Hepatocyte (in vitro differentiated cells): ENCODE measurements around the gene RUFY3. TPM values are rescaled to one million over a fixed set of nuclear protein-coding genes. Genes with fewer than 3 reads are reported as not detected.

ENCODE experiments used
- DNase-seq: peaks from one replicate; pipeline ENCODE4 v3.0.0-alpha.2; 2016; ENCODE audit warnings: low spot score
- H2AFZ ChIP-seq: fragments of 200-600 bp; sonication (generic); 2 replicates; pipeline ENCODE4 v1.6.0; 2016; ENCODE audit warnings: antibody characterized with exemption, mild to moderate bottlenecking
- H3K27ac ChIP-seq: fragments of 200-600 bp; sonication (generic); 2 replicates; pipeline ENCODE4 v1.5.1; 2016; ENCODE audit warnings: mild to moderate bottlenecking
- H3K27me3 ChIP-seq: fragments of 200-600 bp; sonication (generic); 2 replicates; pipeline ENCODE4 v1.6.1; 2016
- H3K36me3 ChIP-seq: fragments of 200-600 bp; sonication (generic); replicated peaks from 2 replicates; pipeline ENCODE4 v1.5.1; 2016; ENCODE audit warnings: low read depth; ENCODE audit not compliant: insufficient read depth
- H3K4me1 ChIP-seq: fragments of 200-600 bp; sonication (generic); 2 replicates; pipeline ENCODE4 v1.5.1; 2016; ENCODE audit warnings: mild to moderate bottlenecking, moderate library complexity; ENCODE audit not compliant: insufficient read depth
- H3K4me2 ChIP-seq: fragments of 200-600 bp; sonication (generic); 2 replicates; pipeline ENCODE4 v1.6.0; 2016
- H3K4me3 ChIP-seq: fragments of 200-600 bp; sonication (generic); 2 replicates; pipeline ENCODE4 v1.5.1; 2016; ENCODE audit warnings: mild to moderate bottlenecking
- H3K79me2 ChIP-seq: fragments of 200-600 bp; sonication (generic); 2 replicates; pipeline ENCODE4 v1.6.0; 2017; ENCODE audit warnings: mild to moderate bottlenecking
- H3K9me2 ChIP-seq: fragments of 200-600 bp; sonication (generic); replicated peaks from 2 replicates; pipeline ENCODE4 v1.6.0; 2017; ENCODE audit warnings: mild to moderate bottlenecking; ENCODE audit not compliant: insufficient read depth
- H3K9me3 ChIP-seq: fragments of 200-600 bp; sonication (generic); 2 replicates; pipeline ENCODE4 v1.5.1; 2016; ENCODE audit warnings: low read depth, mild to moderate bottlenecking
- H4K20me1 ChIP-seq: fragments of 200-600 bp; sonication (generic); 2 replicates; pipeline ENCODE4 v1.6.0; 2016; ENCODE audit warnings: mild to moderate bottlenecking; ENCODE audit not compliant: insufficient read depth, poor library complexity, severe bottlenecking
- CTCF ChIP-seq: fragments of 200-600 bp; sonication (generic); IDR thresholded peaks from 2 replicates; pipeline ENCODE4 v1.5.1; 2016; ENCODE audit warnings: antibody characterized with exemption, mild to moderate bottlenecking; ENCODE audit not compliant: poor library complexity
- EZH2 ChIP-seq: fragments of 200-600 bp; sonication (generic); IDR thresholded peaks from 2 replicates; pipeline ENCODE4 v1.6.1; 2016; ENCODE audit warnings: antibody characterized with exemption, mild to moderate bottlenecking, borderline replicate concordance
- EZH2phosphoT487 ChIP-seq: fragments of 200-600 bp; sonication (generic); IDR thresholded peaks from one replicate; pipeline ENCODE4 v1.6.1; 2018; ENCODE audit warnings: antibody characterized with exemption, mild to moderate bottlenecking, low read depth, moderate library complexity; ENCODE audit not compliant: unreplicated experiment, severe bottlenecking
- WGBS: methylation state at CpG from one replicate; pipeline ENCODE4 v1.1.6; 2016; ENCODE audit warnings: low lambda C conversion rate; ENCODE audit errors: missing lambda C conversion rate; 5-methylcytosine and 5-hydroxymethylcytosine counted together
- polyA plus RNA-seq: library from polyadenylated mRNA; unstranded; fragments of >200 nt; fragmentation: Nextera tagmentation; extraction: Ambion mirVana; gene quantifications from 2 replicates; pipeline ENCODE4 v1.2.1, GENCODE V29; 2016
- total RNA-seq: library from RNA; depleted of rRNA; stranded (reverse); fragments of >200 nt; gene quantifications from 2 replicates; pipeline ENCODE4 v1.2.3, GENCODE V29; 2014

RUFY3 gene
- total and polyA plus RNA-seq, 2 experiments from 2014 or later: 22.2 to 40.1 TPM

- Histone ChIP-seq H3K4me2 (no peak overlapping the region), H3K4me1 (no peaks in the 10 kb centered on the region), H3K36me3 (no peaks in the 10 kb centered on the region), H2AFZ (no peak overlapping the region), H3K27me3 (no peaks in the 10 kb centered on the region), H4K20me1 (no peaks in the 10 kb centered on the region), H3K27ac (no peak overlapping the region), H3K4me3 (no peak overlapping the region), H3K9me2 (no peaks in the 10 kb centered on the region), H3K79me2 (peaks cover 63% of the 10 kb centered on the region), H3K9me3 (no peaks in the 10 kb centered on the region)
- TF ChIP-seq EZH2: no peak
- no peak for TF ChIP-seq CTCF
- TF ChIP-seq EZH2phosphoT487: no peak
- WGBS: 94% methylated on average over 1 of the region's 1 CpG
- no peak for DNase-seq
Measured at GRCh38 chr4:70760662-70761061, 38.9 kb downstream of the RUFY3 start.

GRCh38 chr4:70761276-70761816, 39.6 kb downstream of the RUFY3 start:
- 91% methylated on average over 3 of the region's 3 CpGs for WGBS
- no peaks in the 10 kb centered on the region for H3K27me3 ChIP-seq
- H3K4me3 ChIP-seq: no peak overlapping the region
- H3K9me2 ChIP-seq: no peaks in the 10 kb centered on the region
- H3K4me2 ChIP-seq: no peak overlapping the region
- H3K9me3 ChIP-seq: no peaks in the 10 kb centered on the region
- TF ChIP-seq EZH2phosphoT487: no peak
- TF ChIP-seq CTCF: no peak
- H3K36me3 ChIP-seq: no peaks in the 10 kb centered on the region
- peaks cover 56% of the 10 kb centered on the region for H3K79me2 ChIP-seq
- H4K20me1 ChIP-seq: no peaks in the 10 kb centered on the region
- DNase-seq: no peak
- H3K27ac ChIP-seq: no peak overlapping the region
- no peak overlapping the region for H2AFZ ChIP-seq
- no peaks in the 10 kb centered on the region for H3K4me1 ChIP-seq

GRCh38 chr4:70765368-70765767, 43.6 kb downstream of the RUFY3 start:
- Histone ChIP-seq H2AFZ (no peak overlapping the region), H3K4me1 (no peaks in the 10 kb centered on the region), H3K9me3 (no peaks in the 10 kb centered on the region), H3K27me3 (no peaks in the 10 kb centered on the region), H3K9me2 (no peaks in the 10 kb centered on the region), H4K20me1 (no peaks in the 10 kb centered on the region), H3K27ac (no peak overlapping the region), H3K36me3 (no peaks in the 10 kb centered on the region), H3K79me2 (peaks cover 24% of the 10 kb centered on the region), H3K4me3 (no peak overlapping the region), H3K4me2 (no peak overlapping the region)
- TF ChIP-seq EZH2phosphoT487 (no peak), CTCF (no peak), EZH2 (no peak)
- 100% methylated on average over 1 of the region's 1 CpG for WGBS
- no peak for DNase-seq
